Measurements from ENCODE around the gene KDELR1. TPM values are rescaled to one million over a fixed set of nuclear protein-coding genes. Genes with fewer than 3 reads are reported as not detected.

KDELR1 gene
- total and polyA plus RNA-seq, 9 of the 15 experiments (the other 6 are each of a cell fraction or from before 2014, with no cell fraction given), result 6.1 to 165 (median 58.5) TPM

GRCh38 chr19:48391100-48392005 lies at the start of gene KDELR1 (continued):
- no peak for TF ChIP-seq CBX8 (IDR thresholded peaks at IDR 0.05; ENCODE audit: borderline replicate concordance, extremely low read depth, low read depth, low read length, poor library complexity, severe bottlenecking)
- 0 out of 2 replicates have a peak, but pooled peaks have one; percentile 4 for TF ChIP-seq ZC3H11A (IDR thresholded peaks at IDR 0.05; ENCODE audit: low read depth, low read length)
- TF ChIP-seq ZNF449 (CRISPR knock-in tag; IDR thresholded peaks at IDR 0.05), result no peak
- TF ChIP-seq CHD4 (IDR thresholded peaks at IDR 0.05; ENCODE audit: insufficient read depth, insufficient replicate concordance, low read depth, low read length, poor library complexity, severe bottlenecking), result peak; percentile 43
- TF ChIP-seq ETV1 (tag; conservative IDR thresholded peaks at IDR 0.05; ENCODE audit: low read depth), result no peak
- TF ChIP-seq ZNF584 (CRISPR knock-in tag; IDR thresholded peaks at IDR 0.05; ENCODE audit: low read depth), result no peak
- no peak for TF ChIP-seq RNF2 (IDR thresholded peaks at IDR 0.05)
- TF ChIP-seq ZNF780A (CRISPR knock-in tag; IDR thresholded peaks at IDR 0.05), result no peak
- TF ChIP-seq ZNF12 (CRISPR knock-in tag; IDR thresholded peaks at IDR 0.05), result no peak
- no peak for TF ChIP-seq CBX5 (IDR thresholded peaks at IDR 0.05; ENCODE audit: borderline replicate concordance, low read depth)
- no peak for TF ChIP-seq GMEB1 (CRISPR knock-in tag; IDR thresholded peaks at IDR 0.05)
- peak; percentile 82 for TF ChIP-seq POLR2B (IDR thresholded peaks at IDR 0.05; ENCODE audit: low read depth, partially characterized antibody)
- no peak for TF ChIP-seq HES1 (IDR thresholded peaks at IDR 0.05; ENCODE audit: low read depth)
- no peak for TF ChIP-seq KAT2B (IDR thresholded peaks at IDR 0.05; ENCODE audit: low read depth, low read length)

Measured in K562 (cell line).